Tongue (tissue), 2 donors: Measurements from ENCODE around the gene MUC5B. TPM values are rescaled to one million over a fixed set of nuclear protein-coding genes. Genes with fewer than 3 reads are reported as not detected.
A peak's percentile ranks its signal among the peaks of the same experiment; 100 is the strongest.
"Not testable (repeated sequence)": the region's sequence is repeated elsewhere in the genome, so short reads cannot be mapped to it uniquely, and the experiment has no call there.

Experiments used
- DNase-seq: peaks from one replicate; pipeline ENCODE4 v3.0.0-alpha.2; 2015
- total RNA-seq: library from RNA; depleted of rRNA; stranded (reverse); fragments of >200 nt; gene quantifications from one replicate; pipeline ENCODE4 v1.2.3, GENCODE V29; 2014

Gene MUC5B
- total RNA-seq, 1 donor from 2014 or later: 159 TPM

GRCh38 chr11:1232021-1232882 is 9.4 kb downstream of the MUC5B start:
- DNase-seq: no peak

- no peak for DNase-seq
These were observed 10.0 kb downstream of the MUC5B start for GRCh38 chr11:1232883-1233321.

GRCh38 chr11:1233351-1234053 is 10.6 kb downstream of the MUC5B start:
- peak; percentile 21 for DNase-seq

DNA sequence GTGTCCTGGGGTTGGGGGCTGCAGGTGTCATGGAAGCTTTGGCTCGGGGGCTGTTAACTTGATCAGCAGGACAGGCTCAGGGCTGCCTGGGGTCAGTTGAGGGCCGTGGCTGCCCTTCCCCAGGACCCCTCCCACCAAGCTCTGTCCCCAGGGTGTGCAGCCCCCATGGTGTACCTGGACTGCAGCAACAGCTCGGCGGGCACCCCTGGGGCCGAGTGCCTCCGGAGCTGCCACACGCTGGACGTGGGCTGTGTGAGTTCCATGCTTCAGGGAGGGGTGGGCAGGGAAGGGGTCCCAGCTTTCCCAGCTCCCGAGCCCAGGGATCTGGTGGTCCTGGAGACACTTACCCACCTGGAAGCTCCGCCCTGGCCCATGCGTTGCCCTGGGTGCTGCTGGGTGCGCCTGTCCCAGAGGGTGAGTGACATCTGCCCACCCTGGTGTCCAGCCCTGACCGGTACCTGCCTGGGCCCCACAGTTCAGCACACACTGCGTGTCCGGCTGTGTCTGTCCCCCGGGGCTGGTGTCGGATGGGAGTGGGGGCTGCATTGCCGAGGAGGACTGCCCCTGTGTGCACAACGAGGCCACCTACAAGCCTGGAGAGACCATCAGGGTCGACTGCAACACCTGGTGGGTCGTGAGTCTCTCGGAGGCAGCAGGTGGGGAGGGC is 11.3 kb downstream of the MUC5B start:
- DNase-seq: no peak

DNA sequence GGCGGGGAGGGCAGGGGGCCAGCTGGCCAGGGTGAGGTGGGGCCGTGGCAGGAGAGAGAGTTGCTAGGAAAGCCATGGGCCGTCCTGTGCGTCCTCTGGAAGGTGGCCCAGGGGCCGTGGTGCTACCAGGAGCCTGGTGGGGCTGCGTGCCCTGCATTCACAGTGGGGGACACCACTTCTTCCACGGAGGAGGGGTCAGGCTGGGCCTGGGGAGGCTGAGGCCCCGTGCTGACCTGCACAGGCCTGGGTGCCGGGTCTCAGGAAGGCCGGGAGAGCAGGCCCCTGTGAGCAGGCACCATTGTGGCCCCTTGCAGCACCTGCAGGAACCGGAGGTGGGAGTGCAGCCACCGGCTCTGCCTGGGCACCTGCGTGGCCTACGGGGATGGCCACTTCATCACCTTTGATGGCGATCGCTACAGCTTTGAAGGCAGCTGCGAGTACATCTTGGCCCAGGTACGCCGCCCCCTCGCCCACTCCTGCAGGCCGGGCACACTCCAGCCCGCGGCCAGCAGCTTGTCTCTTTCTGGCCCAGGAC is 12.0 kb downstream of the MUC5B start:
- no peak for DNase-seq

DNA sequence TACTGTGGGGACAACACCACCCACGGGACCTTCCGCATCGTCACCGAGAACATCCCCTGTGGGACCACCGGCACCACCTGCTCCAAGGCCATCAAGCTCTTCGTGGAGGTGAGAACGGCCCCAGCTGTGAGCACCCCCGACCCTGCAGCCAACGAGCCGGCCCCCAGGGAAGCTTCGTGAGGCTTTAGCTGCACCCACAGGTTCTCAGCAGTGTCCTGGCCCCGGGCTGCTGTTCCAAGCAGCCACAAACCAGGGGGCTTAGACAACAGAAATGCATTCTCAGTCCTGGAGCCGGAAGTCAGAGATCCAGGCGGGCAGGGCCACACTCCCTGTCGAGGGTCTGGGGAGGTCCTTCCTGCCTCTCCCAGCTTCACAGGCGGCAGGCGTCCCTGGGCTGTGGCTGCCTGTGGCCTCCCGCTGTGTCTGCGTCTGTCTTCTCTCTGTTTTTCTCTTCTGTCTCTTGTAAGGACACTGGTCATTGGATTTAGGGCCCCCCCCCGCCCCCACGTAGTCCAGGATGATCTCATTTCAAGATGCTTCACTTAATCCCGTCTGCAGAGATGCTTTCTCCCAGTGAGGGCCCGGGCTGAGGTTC is 12.5 kb downstream of the MUC5B start:
- no peak for DNase-seq

- no peak for DNase-seq
These were observed 13.0 kb downstream of the MUC5B start for GRCh38 chr11:1235901-1236315.

DNA sequence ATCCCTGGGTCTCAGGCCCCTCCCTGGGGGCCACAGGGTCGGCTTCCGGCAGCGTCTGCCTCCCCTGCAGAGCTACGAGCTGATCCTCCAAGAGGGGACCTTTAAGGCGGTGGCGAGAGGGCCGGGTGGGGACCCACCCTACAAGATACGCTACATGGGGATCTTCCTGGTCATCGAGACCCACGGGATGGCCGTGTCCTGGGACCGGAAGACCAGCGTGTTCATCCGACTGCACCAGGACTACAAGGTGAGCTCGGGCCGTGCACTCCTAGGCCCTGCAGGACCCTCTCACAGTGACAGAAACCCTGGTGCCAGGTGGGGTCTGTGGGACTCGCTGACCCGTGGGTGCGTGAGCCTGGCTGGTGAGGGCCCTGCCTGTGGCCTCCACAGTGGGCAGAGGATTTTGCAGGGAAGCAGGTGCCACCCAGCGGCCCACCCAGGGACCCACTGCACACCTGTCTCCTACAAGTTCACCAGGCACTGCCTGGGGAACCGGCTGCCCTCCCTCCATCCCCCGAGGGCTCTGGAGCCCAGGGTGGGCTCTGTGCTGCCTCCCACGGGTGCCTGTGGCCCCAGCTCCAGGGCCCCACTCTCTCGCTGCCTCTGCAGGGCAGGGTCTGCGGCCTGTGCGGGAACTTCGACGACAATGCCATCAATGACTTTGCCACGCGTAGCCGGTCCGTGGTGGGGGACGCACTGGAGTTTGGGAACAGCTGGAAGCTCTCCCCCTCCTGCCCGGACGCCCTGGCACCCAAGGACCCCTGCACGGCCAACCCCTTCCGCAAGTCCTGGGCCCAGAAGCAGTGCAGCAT is 13.7 kb downstream of the MUC5B start:
- no peak for DNase-seq

- DNase-seq: no peak
These were observed 14.3 kb downstream of the MUC5B start for GRCh38 chr11:1237128-1237580.

DNA sequence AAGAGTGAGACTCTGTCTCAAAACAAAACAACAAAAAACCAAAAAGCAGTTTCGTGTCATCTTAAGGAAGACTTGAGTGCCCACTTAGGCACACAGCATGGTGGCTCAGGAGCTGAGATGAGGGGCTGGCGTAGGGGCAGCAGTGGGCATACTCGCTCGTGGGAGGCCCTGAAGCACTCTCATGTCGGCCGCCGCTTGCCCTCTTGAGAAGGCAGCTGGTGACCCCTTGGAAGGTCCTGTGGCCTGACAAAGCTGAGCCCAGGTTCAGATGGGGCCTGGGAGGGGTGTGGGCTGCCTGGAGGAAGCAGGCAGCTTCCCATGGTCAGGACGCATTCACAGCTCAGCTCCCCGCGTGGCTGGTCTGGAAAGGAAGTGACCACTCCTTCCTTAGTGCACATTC is 15.0 kb downstream of the MUC5B start:
- no peak for DNase-seq

DNA sequence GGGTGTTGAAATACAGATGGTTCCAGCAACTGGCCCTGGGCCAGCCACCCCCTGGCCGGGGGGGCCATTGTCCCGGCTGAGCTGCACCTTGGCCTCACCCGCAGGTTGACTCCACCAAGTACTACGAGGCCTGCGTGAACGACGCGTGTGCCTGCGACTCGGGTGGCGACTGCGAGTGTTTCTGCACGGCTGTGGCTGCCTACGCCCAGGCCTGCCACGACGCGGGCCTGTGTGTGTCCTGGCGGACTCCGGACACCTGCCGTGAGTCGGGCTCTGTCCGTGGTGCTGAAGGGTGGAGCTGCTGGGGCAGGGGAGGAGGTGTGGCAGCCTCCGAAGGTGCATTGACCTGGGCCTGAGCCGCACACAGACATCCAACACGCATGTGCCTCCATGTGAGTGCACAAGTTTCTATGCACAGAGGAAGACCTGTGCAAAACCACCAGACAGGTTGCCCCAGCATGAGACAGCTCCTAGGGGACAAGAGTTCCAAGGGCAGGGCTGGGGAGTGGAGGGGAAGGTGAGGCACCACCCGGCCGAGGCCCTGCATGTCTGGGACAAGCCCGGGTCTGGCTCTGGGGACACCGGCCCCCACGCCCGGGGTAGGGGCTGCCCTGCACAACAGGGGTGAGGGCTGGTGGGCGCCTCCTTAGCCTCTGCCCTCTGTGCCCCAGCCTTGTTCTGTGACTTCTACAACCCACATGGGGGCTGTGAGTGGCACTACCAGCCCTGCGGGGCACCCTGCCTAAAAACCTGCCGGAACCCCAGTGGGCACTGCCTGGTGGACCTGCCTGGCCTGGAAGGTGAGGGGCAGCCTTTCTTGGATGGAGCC is 16.1 kb downstream of the MUC5B start:
- DNase-seq: no peak

GRCh38 chr11:1239596-1240205 is 16.8 kb downstream of the MUC5B start:
- DNase-seq: no peak

DNA sequence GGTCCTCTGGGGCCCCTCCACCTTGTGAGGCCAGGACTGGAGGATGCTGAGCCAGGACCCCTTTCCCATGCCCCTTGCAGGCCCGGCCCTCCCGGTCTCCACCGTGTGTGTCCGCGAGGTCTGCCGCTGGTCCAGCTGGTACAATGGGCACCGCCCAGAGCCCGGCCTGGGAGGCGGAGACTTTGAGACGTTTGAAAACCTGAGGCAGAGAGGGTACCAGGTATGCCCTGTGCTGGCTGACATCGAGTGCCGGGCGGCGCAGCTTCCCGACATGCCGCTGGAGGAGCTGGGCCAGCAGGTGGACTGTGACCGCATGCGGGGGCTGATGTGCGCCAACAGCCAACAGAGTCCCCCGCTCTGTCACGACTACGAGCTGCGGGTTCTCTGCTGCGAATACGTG is 17.9 kb downstream of the MUC5B start:
- DNase-seq: no peak

- no peak for DNase-seq
These were observed 18.8 kb downstream of the MUC5B start for GRCh38 chr11:1241706-1242105.

DNA sequence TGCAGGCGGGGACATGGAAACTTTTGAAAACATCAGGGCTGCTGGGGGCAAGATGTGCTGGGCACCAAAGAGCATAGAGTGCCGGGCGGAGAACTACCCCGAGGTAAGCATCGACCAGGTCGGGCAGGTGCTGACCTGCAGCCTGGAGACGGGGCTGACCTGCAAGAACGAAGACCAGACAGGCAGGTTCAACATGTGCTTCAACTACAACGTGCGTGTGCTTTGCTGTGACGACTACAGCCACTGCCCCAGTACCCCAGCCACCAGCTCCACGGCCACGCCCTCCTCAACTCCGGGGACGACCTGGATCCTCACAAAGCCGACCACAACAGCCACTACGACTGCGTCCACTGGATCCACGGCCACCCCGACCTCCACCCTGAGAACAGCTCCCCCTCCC is 19.4 kb downstream of the MUC5B start:
- no peak for DNase-seq

DNA sequence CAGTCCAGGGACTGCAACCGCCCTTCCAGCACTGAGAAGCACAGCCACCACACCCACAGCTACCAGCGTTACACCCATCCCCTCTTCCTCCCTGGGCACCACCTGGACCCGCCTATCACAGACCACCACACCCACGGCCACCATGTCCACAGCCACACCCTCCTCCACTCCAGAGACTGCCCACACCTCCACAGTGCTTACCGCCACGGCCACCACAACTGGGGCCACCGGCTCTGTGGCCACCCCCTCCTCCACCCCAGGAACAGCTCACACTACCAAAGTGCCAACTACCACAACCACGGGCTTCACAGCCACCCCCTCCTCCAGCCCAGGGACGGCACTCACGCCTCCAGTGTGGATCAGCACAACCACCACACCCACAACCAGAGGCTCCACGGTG is 19.9 kb downstream of the MUC5B start:
- DNase-seq: not testable (repeated sequence)

DNA sequence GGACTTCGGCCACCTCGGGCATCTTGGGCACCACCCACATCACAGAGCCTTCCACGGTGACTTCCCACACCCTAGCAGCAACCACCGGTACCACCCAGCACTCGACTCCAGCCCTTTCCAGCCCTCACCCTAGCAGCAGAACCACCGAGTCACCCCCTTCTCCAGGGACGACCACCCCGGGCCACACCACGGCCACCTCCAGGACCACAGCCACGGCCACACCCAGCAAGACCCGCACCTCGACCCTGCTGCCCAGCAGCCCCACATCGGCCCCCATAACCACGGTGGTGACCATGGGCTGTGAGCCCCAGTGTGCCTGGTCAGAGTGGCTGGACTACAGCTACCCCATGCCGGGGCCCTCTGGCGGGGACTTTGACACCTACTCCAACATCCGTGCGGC is 20.7 kb downstream of the MUC5B start:
- not testable (repeated sequence) for DNase-seq

DNA sequence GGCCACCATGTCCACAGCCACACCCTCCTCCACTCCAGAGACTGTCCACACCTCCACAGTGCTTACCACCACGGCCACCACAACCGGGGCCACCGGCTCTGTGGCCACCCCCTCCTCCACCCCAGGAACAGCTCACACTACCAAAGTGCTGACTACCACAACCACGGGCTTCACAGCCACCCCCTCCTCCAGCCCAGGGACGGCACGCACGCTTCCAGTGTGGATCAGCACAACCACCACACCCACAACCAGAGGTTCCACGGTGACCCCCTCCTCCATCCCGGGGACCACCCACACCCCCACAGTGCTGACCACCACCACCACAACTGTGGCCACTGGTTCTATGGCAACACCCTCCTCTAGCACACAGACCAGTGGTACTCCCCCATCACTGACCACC is 21.7 kb downstream of the MUC5B start:
- DNase-seq: not testable (repeated sequence)

GRCh38 chr11:1245717-1246116 is 22.9 kb downstream of the MUC5B start:
- DNase-seq: not testable (repeated sequence)

- DNase-seq: not testable (repeated sequence)
These were observed 23.4 kb downstream of the MUC5B start for GRCh38 chr11:1246301-1246700.
